Smooth muscle cell (in vitro differentiated cells): Measurements from ENCODE around the gene SLC25A21. TPM values are rescaled to one million over a fixed set of nuclear protein-coding genes. Genes with fewer than 3 reads are reported as not detected.

ENCODE experiments used
- DNase-seq: peaks from one replicate; lab custom pipeline; 2025; ENCODE audit not compliant: unreplicated experiment; lab: John Stamatoyannopoulos, UW
- H2AFZ ChIP-seq: fragments of 200-600 bp; sonication (generic); 2 replicates; pipeline ENCODE4 v1.6.0; 2016; ENCODE audit warnings: antibody characterized with exemption, low read depth, mild to moderate bottlenecking
- H3F3A ChIP-seq: fragments of 200-600 bp; sonication (generic); 2 replicates; pipeline ENCODE4 v1.6.0; 2017; ENCODE audit warnings: antibody characterized with exemption, low read depth
- H3K27ac ChIP-seq: fragments of 200-600 bp; sonication (generic); 2 replicates; pipeline ENCODE4 v1.5.1; 2016; ENCODE audit warnings: low read depth, mild to moderate bottlenecking
- H3K27me3 ChIP-seq: fragments of 200-600 bp; sonication (generic); 2 replicates; pipeline ENCODE4 v1.6.1; 2016; ENCODE audit warnings: low read depth, mild to moderate bottlenecking
- H3K36me3 ChIP-seq: fragments of 200-600 bp; sonication (generic); 2 replicates; pipeline ENCODE4 v1.5.1; 2016; ENCODE audit warnings: low read depth
- H3K4me1 ChIP-seq: fragments of 200-600 bp; sonication (generic); 2 replicates; pipeline ENCODE4 v1.5.1; 2016; ENCODE audit warnings: low read depth
- H3K4me2 ChIP-seq: fragments of 200-600 bp; sonication (generic); 2 replicates; pipeline ENCODE4 v1.6.0; 2016; ENCODE audit warnings: mild to moderate bottlenecking
- H3K4me3 ChIP-seq: fragments of 200-600 bp; sonication (generic); 2 replicates; pipeline ENCODE4 v1.5.1; 2016; ENCODE audit warnings: mild to moderate bottlenecking
- H3K79me2 ChIP-seq: fragments of 200-600 bp; sonication (generic); 2 replicates; pipeline ENCODE4 v1.6.0; 2016; ENCODE audit warnings: low read depth, mild to moderate bottlenecking
- H3K9ac ChIP-seq: fragments of 200-600 bp; sonication (generic); 2 replicates; pipeline ENCODE4 v1.6.0; 2016; ENCODE audit warnings: low read depth
- H3K9me3 ChIP-seq: fragments of 200-600 bp; sonication (generic); replicated peaks from 2 replicates; pipeline ENCODE4 v1.5.1; 2016; ENCODE audit warnings: low read depth
- H4K20me1 ChIP-seq: fragments of 200-600 bp; sonication (generic); 2 replicates; pipeline ENCODE4 v1.6.0; 2016; ENCODE audit warnings: low read depth
- CTCF ChIP-seq: fragments of 200-600 bp; sonication (generic); IDR thresholded peaks from 2 replicates; pipeline ENCODE4 v1.5.1; 2017; ENCODE audit warnings: borderline replicate concordance, mild to moderate bottlenecking, antibody characterized with exemption; ENCODE audit not compliant: insufficient read depth, poor library complexity, severe bottlenecking
- WGBS: methylation state at CpG from one replicate; pipeline ENCODE4 v1.1.7; 2016; ENCODE audit warnings: low lambda C conversion rate; 5-methylcytosine and 5-hydroxymethylcytosine counted together
- polyA plus RNA-seq: library from polyadenylated mRNA; unstranded; fragments of >200 nt; fragmentation: Nextera tagmentation; extraction: Ambion mirVana; gene quantifications from 2 replicates; pipeline ENCODE4 v1.2.1, GENCODE V29; 2016
- total RNA-seq: library from RNA; depleted of rRNA; stranded (reverse); fragments of >200 nt; gene quantifications from 2 replicates; pipeline ENCODE4 v1.2.3, GENCODE V29; 2014

SLC25A21 gene
- total and polyA plus RNA-seq, 2 experiments from 2014 or later: 1.1 TPM; not detected in 1

DNA sequence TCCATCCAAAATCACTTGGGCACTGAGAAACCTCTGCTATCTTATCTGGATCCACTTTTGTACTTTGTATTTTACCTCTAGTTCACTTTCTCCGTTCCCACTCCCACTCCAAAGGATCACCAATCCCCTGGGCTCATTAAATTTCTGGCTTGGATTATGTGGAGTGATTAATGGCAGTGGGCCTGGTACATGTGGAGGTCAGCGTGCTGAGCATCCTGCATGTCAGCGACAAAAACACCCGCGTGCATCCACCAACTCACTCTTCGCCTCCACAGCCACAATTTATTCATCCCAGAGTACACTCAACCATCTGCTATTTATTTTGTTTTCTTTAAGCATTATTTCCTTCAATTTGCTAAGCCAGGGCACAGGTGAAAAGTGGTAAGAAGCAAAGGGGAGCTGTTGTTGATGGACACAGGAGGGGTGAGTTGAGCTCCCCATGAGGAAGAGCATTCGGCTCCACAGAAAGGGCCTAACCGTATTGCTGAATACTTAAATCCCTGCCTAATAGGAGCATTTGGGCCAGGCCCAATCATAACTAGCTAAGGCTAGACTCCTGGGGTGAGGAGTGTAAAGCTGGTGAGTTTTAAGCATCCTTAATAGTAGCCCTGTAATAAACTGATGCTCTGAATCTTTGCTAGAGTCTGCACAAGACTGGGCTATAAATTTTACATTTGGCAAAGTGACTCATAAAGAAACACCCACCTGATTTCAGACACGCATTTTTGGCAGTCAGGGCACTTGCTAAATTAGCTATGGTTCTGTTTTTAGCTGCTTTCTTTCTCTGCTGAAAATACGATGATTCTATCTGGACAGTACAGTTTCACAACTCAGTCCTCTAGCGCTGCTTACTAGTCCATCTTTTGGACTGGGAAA is 137.8 kb downstream of the SLC25A21 start:
- H3K79me2 ChIP-seq: no peaks in the 10 kb centered on the region
- no peak overlapping the region for H3K9ac ChIP-seq
- H3K4me1 ChIP-seq: no peaks in the 10 kb centered on the region
- H3K4me3 ChIP-seq: no peak overlapping the region
- TF ChIP-seq CTCF: no peak
- H3K27me3 ChIP-seq: no peaks in the 10 kb centered on the region
- H3K36me3 ChIP-seq: no peaks in the 10 kb centered on the region
- H3K27ac ChIP-seq: no peak overlapping the region
- no peaks in the 10 kb centered on the region for H4K20me1 ChIP-seq
- H3F3A ChIP-seq: no peaks in the 10 kb centered on the region
- H2AFZ ChIP-seq: no peak overlapping the region
- DNase-seq: no peak
- 89% methylated on average over 11 of the region's 11 CpGs for WGBS
- no peaks in the 10 kb centered on the region for H3K9me3 ChIP-seq
- H3K4me2 ChIP-seq: no peak overlapping the region

DNA sequence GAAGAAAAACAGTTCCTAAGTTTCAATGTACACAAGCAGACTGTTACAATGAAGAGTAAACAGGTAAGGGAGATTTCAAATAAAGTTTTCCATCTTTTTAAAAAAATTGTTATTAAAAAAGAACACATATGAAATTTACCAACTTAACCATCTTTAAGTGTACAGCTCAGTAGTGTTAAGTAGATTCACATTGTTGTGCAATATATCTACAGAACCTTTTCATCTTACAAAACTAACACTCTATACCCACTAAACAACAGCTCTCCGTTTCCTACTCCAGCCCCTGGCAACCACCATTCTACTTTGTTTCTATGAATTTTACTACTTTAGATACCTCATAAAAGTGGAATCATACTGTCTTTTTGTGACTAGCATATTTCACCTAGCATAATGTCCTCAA is 139.5 kb downstream of the SLC25A21 start:
- H3K4me3 ChIP-seq: no peak overlapping the region

DNA sequence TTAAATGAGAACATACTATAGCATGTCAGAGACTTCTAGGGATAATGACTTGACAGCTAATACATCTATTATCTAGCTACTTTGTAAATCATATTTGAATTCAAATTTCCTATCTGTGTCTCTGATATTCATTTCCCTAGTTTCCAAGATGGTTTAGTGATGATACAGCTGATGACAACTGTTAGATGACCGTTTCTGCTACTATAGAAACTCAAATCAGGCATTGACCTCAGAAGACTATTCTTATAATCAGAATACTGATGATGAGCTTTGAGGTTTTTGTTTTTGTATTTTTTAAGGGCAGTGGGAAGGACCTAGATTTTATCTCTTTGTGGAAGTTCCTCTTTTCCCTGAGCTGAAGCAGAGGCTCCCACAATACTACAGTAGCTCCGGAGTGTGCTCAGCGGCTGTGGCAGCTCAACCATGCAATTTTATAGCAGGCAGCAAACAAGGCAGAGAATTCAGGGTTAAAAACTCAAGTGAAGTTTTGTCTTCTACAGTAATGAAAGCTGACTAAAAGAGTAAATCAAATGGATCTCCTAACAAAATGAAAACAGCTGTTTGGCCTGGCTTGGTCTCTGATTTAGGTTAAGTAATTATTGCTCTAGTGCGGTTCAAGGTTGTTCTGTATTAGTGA is 145.1 kb downstream of the SLC25A21 start:
- DNase-seq: no peak
- Histone ChIP-seq H3K4me1 (no peaks in the 10 kb centered on the region), H3K79me2 (no peaks in the 10 kb centered on the region), H3K4me2 (no peak overlapping the region), H3K27me3 (no peaks in the 10 kb centered on the region), H3K36me3 (no peaks in the 10 kb centered on the region), H2AFZ (no peak overlapping the region), H4K20me1 (no peaks in the 10 kb centered on the region), H3K27ac (no peak overlapping the region), H3K9me3 (no peaks in the 10 kb centered on the region), H3F3A (no peaks in the 10 kb centered on the region), H3K9ac (no peak overlapping the region), H3K4me3 (no peak overlapping the region)
- 85% methylated on average over 4 of the region's 4 CpGs for WGBS
- TF ChIP-seq CTCF: no peak

More for the DNA sequence above, 139.5 kb downstream of the SLC25A21 start:
- Histone ChIP-seq H3K36me3 (no peaks in the 10 kb centered on the region), H3K27ac (no peak overlapping the region), H3K9me3 (no peaks in the 10 kb centered on the region), H3K4me1 (no peaks in the 10 kb centered on the region), H3F3A (no peaks in the 10 kb centered on the region), H3K9ac (no peak overlapping the region), H3K27me3 (no peaks in the 10 kb centered on the region), H3K4me2 (no peak overlapping the region), H2AFZ (no peak overlapping the region), H4K20me1 (no peaks in the 10 kb centered on the region), H3K79me2 (no peaks in the 10 kb centered on the region)
- WGBS: 97% methylated on average over 1 of the region's 1 CpG
- no peak for DNase-seq
- TF ChIP-seq CTCF: no peak
